DOHH2 (cell line): ENCODE measurements around the gene CEP112.

Experiments used
- EZH2phosphoT487 ChIP-seq: fragments of 200-600 bp; sonication (generic); IDR thresholded peaks from 2 replicates; pipeline ENCODE4 v1.6.1; 2017; ENCODE audit warnings: borderline replicate concordance, mild to moderate bottlenecking, antibody characterized with exemption, low read length, moderate library complexity, mixed read lengths
- TF ChIP-seq, protein P1 (sequence below): fragments of 200-600 bp; sonication (generic); IDR thresholded peaks from one replicate; pipeline ENCODE4 v1.5.1; 2014; ENCODE audit warnings: antibody characterized with exemption, mild to moderate bottlenecking, low read depth, low read length; ENCODE audit not compliant: poor library complexity, severe bottlenecking

DNA sequence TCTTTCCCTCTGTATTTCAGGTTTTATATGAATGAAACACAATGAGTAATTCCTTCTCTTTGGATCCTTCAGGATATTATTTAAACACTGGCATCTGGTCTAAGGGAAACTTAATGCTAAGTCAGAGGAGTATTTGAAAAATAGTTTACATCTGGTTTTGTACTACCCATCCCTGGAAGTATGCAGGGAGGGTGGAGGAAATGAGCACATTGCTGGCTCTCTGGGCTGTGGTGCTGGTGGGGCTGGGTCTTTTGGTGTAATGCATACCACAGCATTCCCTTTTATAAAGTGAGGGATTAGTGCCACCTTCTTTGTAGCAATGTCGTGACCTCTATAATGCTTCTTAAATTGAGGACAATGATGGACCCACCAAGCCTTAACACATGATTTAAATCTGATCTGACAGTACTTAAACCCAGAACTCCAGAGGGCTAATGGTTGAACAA is 525.0 kb downstream of the CEP112 start:
- TF ChIP-seq, protein P1, sequence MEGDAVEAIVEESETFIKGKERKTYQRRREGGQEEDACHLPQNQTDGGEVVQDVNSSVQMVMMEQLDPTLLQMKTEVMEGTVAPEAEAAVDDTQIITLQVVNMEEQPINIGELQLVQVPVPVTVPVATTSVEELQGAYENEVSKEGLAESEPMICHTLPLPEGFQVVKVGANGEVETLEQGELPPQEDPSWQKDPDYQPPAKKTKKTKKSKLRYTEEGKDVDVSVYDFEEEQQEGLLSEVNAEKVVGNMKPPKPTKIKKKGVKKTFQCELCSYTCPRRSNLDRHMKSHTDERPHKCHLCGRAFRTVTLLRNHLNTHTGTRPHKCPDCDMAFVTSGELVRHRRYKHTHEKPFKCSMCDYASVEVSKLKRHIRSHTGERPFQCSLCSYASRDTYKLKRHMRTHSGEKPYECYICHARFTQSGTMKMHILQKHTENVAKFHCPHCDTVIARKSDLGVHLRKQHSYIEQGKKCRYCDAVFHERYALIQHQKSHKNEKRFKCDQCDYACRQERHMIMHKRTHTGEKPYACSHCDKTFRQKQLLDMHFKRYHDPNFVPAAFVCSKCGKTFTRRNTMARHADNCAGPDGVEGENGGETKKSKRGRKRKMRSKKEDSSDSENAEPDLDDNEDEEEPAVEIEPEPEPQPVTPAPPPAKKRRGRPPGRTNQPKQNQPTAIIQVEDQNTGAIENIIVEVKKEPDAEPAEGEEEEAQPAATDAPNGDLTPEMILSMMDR: no peak
- no peak for TF ChIP-seq EZH2phosphoT487
